Midbrain (tissue), 1 donor: ENCODE results near the gene SYNDIG1L.

ENCODE experiments used
- DNase-seq: peaks from one replicate; lab custom pipeline; 2025; lab: John Stamatoyannopoulos, UW

SYNDIG1L gene

GRCh38 chr14:74358176-74358829, 67.7 kb downstream of the SYNDIG1L start:
- no peak for DNase-seq

GRCh38 chr14:74357585-74357984, 68.4 kb downstream of the SYNDIG1L start:
- no peak for DNase-seq

GRCh38 chr14:74356892-74357575, 69.0 kb downstream of the SYNDIG1L start:
- no peak for DNase-seq
